Measurements from ENCODE around the gene CTDSPL2.
A peak's percentile ranks its signal among the peaks of the same experiment; 100 is the strongest.
"Not testable (repeated sequence)": the region's sequence is repeated elsewhere in the genome, so short reads cannot be mapped to it uniquely, and the experiment has no call there.

Gene CTDSPL2

DNA sequence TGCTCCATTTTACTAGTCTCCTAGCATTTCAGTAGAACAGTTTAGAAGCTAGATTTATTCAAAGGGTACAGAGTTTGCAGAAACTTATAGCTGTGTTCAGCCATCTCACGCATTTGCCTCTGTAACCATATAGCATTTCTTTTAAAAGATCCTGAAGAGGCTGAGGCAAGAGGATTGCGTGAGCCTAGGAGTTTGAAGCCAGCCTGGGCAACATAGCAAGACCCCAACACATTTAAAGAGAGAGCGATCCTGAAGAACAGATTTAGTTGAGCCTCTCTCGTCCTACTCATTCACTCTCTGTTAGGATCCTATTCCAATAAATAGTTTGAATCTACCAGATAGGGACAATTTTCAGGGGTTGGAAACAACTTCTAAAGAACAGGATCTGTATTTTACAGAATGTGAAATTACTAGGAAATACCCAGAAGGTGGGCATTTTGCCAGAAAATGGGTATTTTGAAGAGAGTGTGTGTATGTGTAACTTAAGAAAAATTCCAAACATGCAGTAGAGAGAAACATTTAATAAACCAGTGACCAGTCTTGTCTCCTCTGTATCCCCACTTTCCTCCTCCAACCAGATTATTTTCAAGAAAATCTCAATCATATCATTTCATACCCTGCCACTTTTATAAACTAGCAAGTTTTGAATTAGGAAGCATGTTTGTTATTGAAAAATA, 114.0 kb downstream of the CTDSPL2 start:
- peak; percentile 73 for DNase-seq (ENCODE audit: low read depth)

- no peak for DNase-seq (ENCODE audit: low read depth)
Measured at GRCh38 chr15:44542596-44542995, 115.2 kb downstream of the CTDSPL2 start.

DNA sequence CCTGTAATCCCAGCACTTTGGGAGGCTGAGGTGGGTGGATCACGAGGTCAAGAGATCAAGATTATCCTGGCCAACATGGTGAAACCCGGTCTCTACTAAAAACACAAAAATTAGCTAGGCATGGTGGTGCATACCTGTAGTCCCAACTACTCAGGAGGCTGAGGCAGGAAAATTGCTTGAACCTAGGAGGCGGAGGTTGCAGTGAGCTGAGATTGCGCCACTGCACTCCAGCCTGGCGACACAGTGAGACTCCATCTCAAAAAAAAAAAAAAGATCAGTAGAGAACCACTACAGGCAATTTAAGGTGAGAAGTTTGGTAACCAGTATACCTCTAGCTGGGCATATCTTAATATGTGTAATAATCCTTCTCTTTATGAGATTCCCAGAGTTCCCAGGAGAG, 117.3 kb downstream of the CTDSPL2 start:
- not testable (repeated sequence) for DNase-seq (ENCODE audit: low read depth)

DNA sequence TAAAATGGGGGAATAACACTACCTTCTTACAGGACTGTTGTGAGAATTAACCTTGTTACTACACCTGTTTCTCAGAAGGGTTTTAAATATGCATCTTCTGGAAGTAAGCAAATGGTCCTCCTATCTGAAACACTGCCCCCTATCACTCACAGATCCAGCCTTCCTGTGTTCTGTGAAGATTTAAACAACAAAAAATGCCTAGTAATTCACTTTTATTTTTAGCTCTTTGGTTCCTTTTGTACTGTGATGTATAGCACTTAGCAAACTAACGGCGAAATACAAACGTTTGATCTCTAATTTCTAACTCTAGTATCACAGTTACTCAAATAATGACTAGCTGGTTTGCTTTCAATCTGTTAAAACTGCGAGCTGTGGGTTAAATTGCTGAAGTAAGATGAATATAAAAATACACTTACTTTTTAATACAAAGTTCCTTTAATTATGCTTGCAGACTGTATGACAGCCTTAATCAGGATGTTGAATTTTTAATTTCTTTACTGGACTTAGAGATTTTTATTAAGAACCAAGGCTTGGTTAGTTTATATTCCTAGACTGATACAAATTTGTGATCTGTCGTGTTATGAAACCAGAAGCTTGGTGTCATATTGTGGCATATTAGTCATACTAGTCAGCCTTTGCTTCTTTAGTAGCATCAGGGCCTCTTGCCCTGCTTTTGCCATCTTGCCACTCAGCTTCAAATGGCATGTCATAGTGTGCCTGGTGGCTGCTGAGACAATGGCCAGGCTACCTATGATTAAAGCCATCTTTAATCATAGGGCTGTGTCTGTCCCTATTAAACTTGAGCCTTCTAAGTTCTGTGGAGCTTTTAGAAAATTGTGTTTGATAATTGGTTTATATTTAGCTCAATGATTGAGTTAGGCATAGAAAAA, 118.7 kb downstream of the CTDSPL2 start:
- no peak for DNase-seq (ENCODE audit: low read depth)

- DNase-seq (ENCODE audit: low read depth): not testable (repeated sequence)
Measured at GRCh38 chr15:44549152-44549551, 121.7 kb downstream of the CTDSPL2 start.

DNA sequence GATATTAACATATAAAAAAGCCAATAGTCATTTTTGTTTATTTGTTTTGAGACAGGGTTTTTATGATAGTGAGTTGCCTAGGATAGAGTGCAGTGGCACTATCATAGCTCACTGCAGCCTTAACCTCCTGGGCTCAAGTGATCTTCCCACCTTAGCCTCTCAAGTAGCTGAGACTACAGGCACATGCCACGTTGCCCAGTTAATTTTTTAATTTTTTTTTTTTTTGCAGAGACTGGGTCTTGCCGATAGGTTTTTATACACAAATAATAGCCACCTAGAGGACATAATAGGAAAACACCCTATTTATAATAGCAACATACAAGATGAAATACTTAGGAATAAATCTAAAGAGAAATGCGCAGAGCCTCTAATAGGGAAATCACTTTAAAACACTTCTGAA, 122.8 kb downstream of the CTDSPL2 start:
- no peak for DNase-seq (ENCODE audit: low read depth)

DNA sequence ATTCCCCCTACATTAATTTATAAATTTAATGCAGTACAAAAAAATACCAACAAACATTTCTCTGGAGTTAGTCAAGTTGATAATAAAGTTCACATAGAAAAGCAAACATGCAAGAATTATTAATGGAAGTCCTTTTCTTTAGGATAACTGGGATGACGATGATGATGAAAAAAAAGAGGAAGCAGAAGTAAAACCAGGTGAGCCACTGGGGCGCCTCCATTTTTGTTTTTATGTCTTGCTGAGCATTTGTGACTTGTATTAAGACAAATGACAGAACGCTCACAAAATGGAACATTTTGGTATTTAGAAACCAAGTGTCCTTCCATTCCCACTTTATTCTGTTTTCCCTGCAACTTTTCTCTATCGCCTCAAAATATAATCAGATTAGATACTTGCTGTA, 123.3 kb downstream of the CTDSPL2 start:
- no peak for DNase-seq (ENCODE audit: low read depth)

GRCh38 chr15:44554934-44555723, 127.7 kb downstream of the CTDSPL2 start:
- no peak for DNase-seq (ENCODE audit: low read depth)

DNA sequence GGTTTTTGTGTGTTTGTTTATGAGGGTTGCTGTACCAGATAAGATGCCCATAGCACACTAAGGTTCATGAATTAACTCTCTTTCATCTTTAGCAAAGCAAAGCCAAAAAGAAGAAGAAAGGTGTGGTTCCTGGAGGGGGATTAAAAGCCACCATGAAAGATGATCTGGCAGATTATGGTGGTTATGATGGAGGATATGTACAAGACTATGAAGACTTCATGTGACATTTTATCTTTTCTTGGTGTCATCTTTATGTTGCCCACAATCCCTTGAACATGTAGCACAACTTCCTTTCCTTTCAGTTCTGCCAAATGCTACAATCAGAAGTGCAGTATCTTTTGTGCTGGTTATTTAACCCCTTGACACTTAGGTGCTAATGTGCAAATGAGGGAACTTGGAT, 133.5 kb downstream of the CTDSPL2 start:
- DNase-seq (ENCODE audit: low read depth): not testable (repeated sequence)

GRCh38 chr15:44565387-44566154, 138.1 kb downstream of the CTDSPL2 start:
- DNase-seq (ENCODE audit: low read depth): no peak

DNA sequence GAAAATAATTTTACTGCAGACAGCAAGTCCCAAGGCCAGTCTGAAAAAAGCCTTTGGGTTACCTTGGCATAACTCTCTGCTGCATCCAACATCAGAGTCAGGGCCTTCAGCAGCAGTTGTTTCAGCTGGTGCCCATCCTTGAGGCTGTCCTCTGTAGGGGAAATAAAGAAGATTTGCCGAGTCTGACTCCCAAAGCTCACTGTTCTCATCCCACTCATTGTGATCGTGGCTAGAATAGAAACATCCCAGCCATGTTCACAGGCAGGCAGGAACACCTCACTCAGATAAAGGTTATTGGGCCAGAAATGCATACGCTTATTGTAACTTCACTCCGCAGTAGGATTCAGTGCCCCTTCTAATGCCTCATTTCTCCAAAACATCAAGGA, 138.7 kb downstream of the CTDSPL2 start:
- no peak for DNase-seq (ENCODE audit: low read depth)

DNA sequence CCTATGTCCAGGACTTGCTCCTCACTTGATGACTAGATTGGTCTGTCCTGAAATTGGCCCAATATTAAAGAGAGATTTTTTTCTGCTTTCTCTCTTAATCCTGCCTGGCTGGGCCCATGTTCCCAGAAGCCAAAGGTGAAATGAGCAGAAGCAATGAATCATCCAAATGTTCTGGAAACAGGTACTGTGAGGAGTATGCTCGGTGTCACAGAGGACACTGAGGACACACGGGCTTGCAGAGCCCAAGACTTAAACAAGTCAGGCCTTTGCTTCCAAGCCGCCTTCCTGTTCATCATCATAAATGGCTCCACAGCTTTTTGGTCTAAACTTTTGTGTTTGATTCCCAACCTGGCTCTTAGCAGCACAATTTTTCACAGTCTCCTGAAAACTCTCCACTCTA, 140.9 kb downstream of the CTDSPL2 start:
- DNase-seq (ENCODE audit: low read depth): no peak

DNA sequence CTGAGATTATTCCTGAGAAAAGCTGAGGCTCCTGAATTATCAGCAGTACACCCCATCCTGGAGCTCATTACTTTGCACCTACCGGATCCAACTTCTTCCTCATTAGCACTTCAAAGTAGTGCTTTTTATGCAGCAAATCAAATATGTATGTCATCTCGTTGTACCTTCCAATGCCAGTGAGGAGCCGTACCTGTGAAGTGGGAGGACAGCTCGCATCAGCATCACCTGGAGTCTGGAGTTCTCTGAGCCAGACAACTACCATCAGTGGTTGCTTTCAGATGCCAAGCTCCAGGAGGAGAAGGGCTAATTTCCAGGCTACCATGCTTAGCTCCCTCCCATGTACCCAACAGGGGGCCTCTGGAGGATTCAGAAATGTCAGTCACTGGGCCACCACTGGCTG, 141.9 kb downstream of the CTDSPL2 start:
- DNase-seq (ENCODE audit: low read depth): no peak

GRCh38 chr15:44570361-44570760, 142.9 kb downstream of the CTDSPL2 start:
- no peak for DNase-seq (ENCODE audit: low read depth)

GRCh38 chr15:44573386-44573785, 146.0 kb downstream of the CTDSPL2 start:
- no peak for DNase-seq (ENCODE audit: low read depth)

- DNase-seq (ENCODE audit: low read depth): no peak
Measured at GRCh38 chr15:44574734-44575133, 147.3 kb downstream of the CTDSPL2 start.

All from non-pigmented ciliary epithelial cell (primary cell).